HG03565 (cell line): ENCODE measurements around the gene GIT2.
"Not testable (repeated sequence)": the region's sequence is repeated elsewhere in the genome, so short reads cannot be mapped to it uniquely, and the experiment has no call there.

ENCODE experiments used
- ATAC-seq: cut with Tn5 transposase; IDR thresholded peaks from one replicate; pipeline ENCODE4 v1.9.1; 2021; ENCODE audit warnings: mild to moderate bottlenecking, moderate library complexity; ENCODE audit not compliant: unreplicated experiment

Gene GIT2

GRCh38 chr12:110006115-110006514 is 9.9 kb upstream of the GIT2 start:
- no peak for ATAC-seq

- ATAC-seq, result no peak
Measured at GRCh38 chr12:110005319-110005973, 9.3 kb upstream of the GIT2 start.

GRCh38 chr12:110004598-110004997 is 8.4 kb upstream of the GIT2 start:
- peak; percentile 58 for ATAC-seq

GRCh38 chr12:110002676-110003515 is 6.7 kb upstream of the GIT2 start:
- ATAC-seq, result no peak

- ATAC-seq, result no peak
Measured at GRCh38 chr12:110001596-110001995, 5.4 kb upstream of the GIT2 start.

GRCh38 chr12:109999983-110000505 is 3.9 kb upstream of the GIT2 start:
- ATAC-seq, result no peak

GRCh38 chr12:109999649-109999971 is 3.4 kb upstream of the GIT2 start:
- ATAC-seq, result no peak

GRCh38 chr12:109998904-109999648 is 2.9 kb upstream of the GIT2 start, which contains the start of gene ANKRD13A:
TSS of gene ANKRD13A (plus strand) at chr12:109999430. CDS start at chr12:109999689, 259 bp downstream.
- ATAC-seq, result peak; percentile 31

GRCh38 chr12:109998241-109998903 is 2.2 kb upstream of the GIT2 start:
- ATAC-seq, result no peak

GRCh38 chr12:109997393-109997792 is 1.2 kb upstream of the GIT2 start:
- no peak for ATAC-seq

- ATAC-seq, result no peak
Measured at GRCh38 chr12:109996483-109996853, 300 bp upstream of the GIT2 start.

- ATAC-seq, result no peak
Measured at GRCh38 chr12:109995361-109995685, 845 bp downstream of the GIT2 start.

GRCh38 chr12:109994401-109995175 is 1.6 kb downstream of the GIT2 start:
- ATAC-seq, result no peak

- ATAC-seq, result no peak
Measured at GRCh38 chr12:109993091-109993490, 3.1 kb downstream of the GIT2 start.

GRCh38 chr12:109991586-109991985 is 4.6 kb downstream of the GIT2 start:
- no peak for ATAC-seq

- no peak for ATAC-seq
Measured at GRCh38 chr12:109989380-109989779, 6.8 kb downstream of the GIT2 start.

GRCh38 chr12:109988903-109989302 is 7.3 kb downstream of the GIT2 start:
- no peak for ATAC-seq

- no peak for ATAC-seq
Measured at GRCh38 chr12:109988274-109988673, 7.9 kb downstream of the GIT2 start.

- no peak for ATAC-seq
Measured at GRCh38 chr12:109987615-109988014, 8.6 kb downstream of the GIT2 start.

GRCh38 chr12:109986236-109986635 is 9.9 kb downstream of the GIT2 start:
- not testable (repeated sequence) for ATAC-seq
